HG02759 (cell line): ENCODE data around the gene NAV2.
"Not testable (repeated sequence)": the region's sequence is repeated elsewhere in the genome, so short reads cannot be mapped to it uniquely, and the experiment has no call there.

Experiments used
- ATAC-seq: cut with Tn5 transposase; IDR thresholded peaks from one replicate; pipeline ENCODE4 v1.9.1; 2021; ENCODE audit warnings: mild to moderate bottlenecking, moderate library complexity; ENCODE audit not compliant: unreplicated experiment

The NAV2 gene

GRCh38 chr11:20066013-20066782 is 353.6 kb downstream of the NAV2 start:
- no peak for ATAC-seq

GRCh38 chr11:20066783-20067156 is 354.1 kb downstream of the NAV2 start:
- ATAC-seq: no peak

GRCh38 chr11:20067665-20068064 is 355.0 kb downstream of the NAV2 start:
- ATAC-seq: no peak

- ATAC-seq: no peak
These were observed 356.1 kb downstream of the NAV2 start for GRCh38 chr11:20068691-20069090.

- ATAC-seq: no peak
These were observed 357.8 kb downstream of the NAV2 start for GRCh38 chr11:20070459-20070858.

- no peak for ATAC-seq
These were observed 363.0 kb downstream of the NAV2 start for GRCh38 chr11:20075627-20076026.

GRCh38 chr11:20078846-20079245 is 366.2 kb downstream of the NAV2 start:
- no peak for ATAC-seq

- peak; percentile 90 for ATAC-seq
These were observed 367.5 kb downstream of the NAV2 start for GRCh38 chr11:20080032-20080685.

- no peak for ATAC-seq
These were observed 368.7 kb downstream of the NAV2 start for GRCh38 chr11:20081336-20081735.

- ATAC-seq: not testable (repeated sequence)
These were observed 371.2 kb downstream of the NAV2 start for GRCh38 chr11:20083877-20084276.

- ATAC-seq: no peak
These were observed 372.5 kb downstream of the NAV2 start for GRCh38 chr11:20084921-20085814.

GRCh38 chr11:20085918-20086317 is 373.3 kb downstream of the NAV2 start:
- no peak for ATAC-seq

- ATAC-seq: no peak
These were observed 374.5 kb downstream of the NAV2 start for GRCh38 chr11:20087118-20087521.

- peak; percentile 54 for ATAC-seq
These were observed 376.0 kb downstream of the NAV2 start for GRCh38 chr11:20088397-20089225.

GRCh38 chr11:20089367-20089766 is 376.7 kb downstream of the NAV2 start:
- ATAC-seq: no peak

GRCh38 chr11:20089796-20090653 is 377.4 kb downstream of the NAV2 start:
- ATAC-seq: no peak

- ATAC-seq: no peak
These were observed 378.2 kb downstream of the NAV2 start for GRCh38 chr11:20090654-20091374.

GRCh38 chr11:20093775-20094174 is 381.1 kb downstream of the NAV2 start:
- no peak for ATAC-seq

GRCh38 chr11:20095189-20095588 is 382.6 kb downstream of the NAV2 start:
- no peak for ATAC-seq
